ENCODE measurements around the gene SLC24A4. TPM values are rescaled to one million over a fixed set of nuclear protein-coding genes. Genes with fewer than 3 reads are reported as not detected.

The SLC24A4 gene
- total and polyA plus RNA-seq, 2 donors (not counting 3 experiments of a cell fraction or from before 2014, with no cell fraction given): 0.07 to 0.08 TPM

DNA sequence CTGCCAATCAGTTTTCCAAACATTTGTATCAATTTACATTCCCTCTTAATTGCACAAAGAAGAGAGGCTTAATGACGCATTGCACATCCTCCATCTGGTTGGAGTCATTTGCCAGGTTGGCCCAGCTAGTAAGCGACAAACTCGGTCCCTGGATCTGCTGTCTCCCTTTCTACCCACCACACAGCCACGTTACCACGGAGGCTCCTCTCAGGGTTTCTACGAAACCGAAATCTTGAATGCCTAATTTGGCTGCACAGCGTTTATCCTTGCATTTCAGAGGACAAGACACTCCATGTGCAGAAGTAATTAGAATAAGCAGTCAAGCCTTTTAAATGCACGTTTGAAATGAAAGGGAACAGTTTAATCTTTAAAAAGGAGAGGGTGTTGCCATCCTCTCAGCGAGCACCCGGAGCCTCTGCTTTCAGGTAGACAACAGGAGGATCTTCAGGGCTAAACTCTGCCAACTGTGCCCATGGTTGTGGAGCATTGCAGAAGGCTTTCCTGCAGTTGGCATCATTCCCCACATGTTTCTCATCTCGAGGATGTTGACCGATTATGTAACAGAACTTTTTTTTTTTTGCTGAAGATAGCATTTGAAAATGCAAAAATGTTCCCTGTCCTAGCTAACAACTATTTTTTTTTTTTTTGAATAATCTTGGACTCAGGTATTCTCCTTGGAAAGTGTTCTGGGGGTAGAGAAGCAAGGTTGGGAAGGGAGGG is 37.8 kb downstream of the SLC24A4 start:
- TF ChIP-seq EZH2 (IDR thresholded peaks at IDR 0.05; ENCODE audit: borderline replicate concordance, low read depth, low read length, severe bottlenecking) (no peak), POLR2A (IDR thresholded peaks at IDR 0.05; ENCODE audit: low read depth, low read length) (no peak), GATA2 (IDR thresholded peaks at IDR 0.05; ENCODE audit: insufficient read depth, insufficient read length, low read depth, low read length) (no peak), MYC (IDR thresholded peaks at IDR 0.05; ENCODE audit: low read depth, low read length) (no peak), CTCF (IDR thresholded peaks at IDR 0.05; ENCODE audit: extremely low read depth in 1 of 2, insufficient read depth in 1 of 2, low read depth in 1 of 2, low read length in 2 of 2) (no peak), JUN (IDR thresholded peaks at IDR 0.05; ENCODE audit: borderline replicate concordance, insufficient read depth, insufficient read length, low read depth) (no peak), FOS (IDR thresholded peaks at IDR 0.05; ENCODE audit: borderline replicate concordance, insufficient read depth, low read length) (no peak), POLR2AphosphoS5 (IDR thresholded peaks at IDR 0.05; ENCODE audit: insufficient read depth, low read depth, low read length) (no peak)
- TF ChIP-seq, protein P1, sequence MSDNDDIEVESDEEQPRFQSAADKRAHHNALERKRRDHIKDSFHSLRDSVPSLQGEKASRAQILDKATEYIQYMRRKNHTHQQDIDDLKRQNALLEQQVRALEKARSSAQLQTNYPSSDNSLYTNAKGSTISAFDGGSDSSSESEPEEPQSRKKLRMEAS (IDR thresholded peaks at IDR 0.05; ENCODE audit: insufficient read depth, insufficient read length): no peak
- ChIA-PET POLR2A (no interaction called here), CTCF (no interaction called here)
- dilution Hi-C loops (cut with MboI; ENCODE audit: extremely low pct_ligation_motif_present, low sequenced_read_pairs): loop anchor here (25.0 kb wide), 1 partner anchor 326 kb away; no protein-coding TSS in a partner anchor
- Histone ChIP-seq H3K4me2 (ENCODE audit: insufficient read depth, low read length) (no peak overlapping the region), H3K27ac (ENCODE audit: insufficient read depth, low read depth, low read length) (no peak overlapping the region), H3K4me3 (replicated peaks in 1 of 3; ENCODE audit: insufficient read depth in 1 of 3, low read depth in 1 of 3, low read length in 3 of 3) (no peak overlapping the region), H3K79me2 (ENCODE audit: control insufficient read depth, insufficient read depth, low read length) (no peaks in the 10 kb centered on the region), H3K4me1 (ENCODE audit: control insufficient read depth, extremely low read depth, insufficient read depth, low read length) (no peaks in the 10 kb centered on the region), H3K9me3 (replicated peaks; ENCODE audit: control insufficient read depth, insufficient read depth, low read length) (no peaks in the 10 kb centered on the region), H3K27me3 (ENCODE audit: control insufficient read depth in 2 of 2, insufficient read depth in 2 of 2, low read length in 2 of 2) (no peaks in the 10 kb centered on the region), H4K20me1 (replicated peaks; ENCODE audit: control insufficient read depth, extremely low read depth, insufficient read depth, low read length) (no peaks in the 10 kb centered on the region), H3K9ac (replicated peaks; ENCODE audit: extremely low read depth, insufficient read depth, low read length) (no peak overlapping the region), H3K9me1 (replicated peaks; ENCODE audit: control insufficient read depth, extremely low read depth, insufficient read depth, low read length) (no peaks in the 10 kb centered on the region), H3K36me3 (ENCODE audit: control insufficient read depth in 2 of 2, extremely low read depth in 1 of 2, insufficient read depth in 2 of 2, low read length in 2 of 2) (no peaks in the 10 kb centered on the region), H2AFZ (ENCODE audit: low read depth, low read length) (no peak overlapping the region)
- no TSS peak for BruUV-seq (replicated peaks)
- intact Hi-C loops (cut with micrococcal nuclease): no loop called here
- DNase-seq (ENCODE audit: low read depth, low spot score) (no peak), FAIRE-seq (no peak)

All from endothelial cell of umbilical vein (primary cell).